Neural crest cell (in vitro differentiated cells): Measurements from ENCODE around the gene ZNF385B. TPM values are rescaled to one million over a fixed set of nuclear protein-coding genes. Genes with fewer than 3 reads are reported as not detected.

Experiments
- DNase-seq: peaks from one replicate; pipeline ENCODE4 v3.0.0; 2021; ENCODE audit warnings: low read depth, mixed read lengths, low spot score
- H3K27ac Mint-ChIP-seq: one replicate; pipeline ENCODE4 v1.8.0; 2021; ENCODE audit warnings: mild to moderate bottlenecking, mixed read lengths; ENCODE audit not compliant: unreplicated experiment
- H3K27me3 Mint-ChIP-seq: 2 replicates; pipeline ENCODE4 v1.8.0; 2021; ENCODE audit warnings: low read depth, mild to moderate bottlenecking, mixed read lengths
- H3K36me3 Mint-ChIP-seq: 2 replicates; pipeline ENCODE4 v1.8.0; 2021; ENCODE audit warnings: low read depth, mild to moderate bottlenecking, mixed read lengths
- H3K4me1 Mint-ChIP-seq: 2 replicates; pipeline ENCODE4 v1.8.0; 2021; ENCODE audit warnings: mixed read lengths
- H3K4me3 Mint-ChIP-seq: one replicate; pipeline ENCODE4 v1.8.0; 2021; ENCODE audit warnings: mild to moderate bottlenecking, mixed read lengths
- H3K9me3 Mint-ChIP-seq: 2 replicates; pipeline ENCODE4 v1.8.0; 2021; ENCODE audit warnings: mixed read lengths
- CTCF ChIP-seq: fragments of 200-600 bp; sonication (generic); conservative IDR thresholded peaks from 2 replicates; pipeline ENCODE4 v1.5.0; 2021; ENCODE audit warnings: antibody characterized with exemption, mild to moderate bottlenecking
- total RNA-seq: library from RNA; stranded (reverse); gene quantifications from 2 replicates; pipeline ENCODE4 v1.2.1, GENCODE V29; 2021

Gene ZNF385B
- total RNA-seq, 1 donor from 2014 or later, result 2.1 TPM

GRCh38 chr2:179581605-179582004, 279.8 kb downstream of the ZNF385B start:
- H3K27ac Mint-ChIP-seq, result no peak overlapping the region
- no peaks in the 10 kb centered on the region for H3K27me3 Mint-ChIP-seq
- DNase-seq, result no peak
- no peak for TF ChIP-seq CTCF
- H3K4me1 Mint-ChIP-seq, result no peaks in the 10 kb centered on the region
- no peaks in the 10 kb centered on the region for H3K36me3 Mint-ChIP-seq
- no peaks in the 10 kb centered on the region for H3K9me3 Mint-ChIP-seq
- H3K4me3 Mint-ChIP-seq, result no peak overlapping the region

GRCh38 chr2:179580378-179581146, 280.9 kb downstream of the ZNF385B start:
- Mint-ChIP-seq H3K9me3 (no peaks in the 10 kb centered on the region), H3K27ac (no peak overlapping the region), H3K4me1 (no peaks in the 10 kb centered on the region), H3K4me3 (no peak overlapping the region), H3K27me3 (no peaks in the 10 kb centered on the region), H3K36me3 (no peaks in the 10 kb centered on the region)
- no peak for TF ChIP-seq CTCF
- no peak for DNase-seq

- Mint-ChIP-seq H3K9me3 (no peaks in the 10 kb centered on the region), H3K27ac (no peak overlapping the region), H3K27me3 (no peaks in the 10 kb centered on the region), H3K36me3 (no peaks in the 10 kb centered on the region), H3K4me3 (no peak overlapping the region), H3K4me1 (no peaks in the 10 kb centered on the region)
- DNase-seq, result no peak
- no peak for TF ChIP-seq CTCF
Measured at GRCh38 chr2:179579800-179580199, 281.6 kb downstream of the ZNF385B start.

- Mint-ChIP-seq H3K9me3 (no peaks in the 10 kb centered on the region), H3K27me3 (no peaks in the 10 kb centered on the region), H3K4me3 (no peak overlapping the region), H3K27ac (no peak overlapping the region), H3K36me3 (no peaks in the 10 kb centered on the region), H3K4me1 (no peaks in the 10 kb centered on the region)
- no peak for TF ChIP-seq CTCF
- no peak for DNase-seq
Measured at GRCh38 chr2:179578171-179578916, 283.1 kb downstream of the ZNF385B start.

GRCh38 chr2:179574061-179574519, 287.3 kb downstream of the ZNF385B start:
- Mint-ChIP-seq H3K27ac (no peak overlapping the region), H3K27me3 (no peaks in the 10 kb centered on the region), H3K9me3 (peaks cover 4% of the 10 kb centered on the region), H3K36me3 (no peaks in the 10 kb centered on the region), H3K4me1 (no peaks in the 10 kb centered on the region), H3K4me3 (no peak overlapping the region)
- no peak for TF ChIP-seq CTCF
- DNase-seq, result no peak
